Activated CD8-positive, alpha-beta memory T cell treated with anti-CD3 and anti-CD28 coated beads, Interleukin-2, amount 50 U/mL, for 1 hour (primary cell): ENCODE measurements around the gene THAP6.
"Not testable (repeated sequence)": the region's sequence is repeated elsewhere in the genome, so short reads cannot be mapped to it uniquely, and the experiment has no call there.

Experiments used
- DNase-seq: peaks from one replicate; pipeline ENCODE4 v3.0.0-alpha.2; 2020; ENCODE audit errors: extremely low read depth

Gene THAP6, protein sequence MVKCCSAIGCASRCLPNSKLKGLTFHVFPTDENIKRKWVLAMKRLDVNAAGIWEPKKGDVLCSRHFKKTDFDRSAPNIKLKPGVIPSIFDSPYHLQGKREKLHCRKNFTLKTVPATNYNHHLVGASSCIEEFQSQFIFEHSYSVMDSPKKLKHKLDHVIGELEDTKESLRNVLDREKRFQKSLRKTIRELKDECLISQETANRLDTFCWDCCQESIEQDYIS

DNA sequence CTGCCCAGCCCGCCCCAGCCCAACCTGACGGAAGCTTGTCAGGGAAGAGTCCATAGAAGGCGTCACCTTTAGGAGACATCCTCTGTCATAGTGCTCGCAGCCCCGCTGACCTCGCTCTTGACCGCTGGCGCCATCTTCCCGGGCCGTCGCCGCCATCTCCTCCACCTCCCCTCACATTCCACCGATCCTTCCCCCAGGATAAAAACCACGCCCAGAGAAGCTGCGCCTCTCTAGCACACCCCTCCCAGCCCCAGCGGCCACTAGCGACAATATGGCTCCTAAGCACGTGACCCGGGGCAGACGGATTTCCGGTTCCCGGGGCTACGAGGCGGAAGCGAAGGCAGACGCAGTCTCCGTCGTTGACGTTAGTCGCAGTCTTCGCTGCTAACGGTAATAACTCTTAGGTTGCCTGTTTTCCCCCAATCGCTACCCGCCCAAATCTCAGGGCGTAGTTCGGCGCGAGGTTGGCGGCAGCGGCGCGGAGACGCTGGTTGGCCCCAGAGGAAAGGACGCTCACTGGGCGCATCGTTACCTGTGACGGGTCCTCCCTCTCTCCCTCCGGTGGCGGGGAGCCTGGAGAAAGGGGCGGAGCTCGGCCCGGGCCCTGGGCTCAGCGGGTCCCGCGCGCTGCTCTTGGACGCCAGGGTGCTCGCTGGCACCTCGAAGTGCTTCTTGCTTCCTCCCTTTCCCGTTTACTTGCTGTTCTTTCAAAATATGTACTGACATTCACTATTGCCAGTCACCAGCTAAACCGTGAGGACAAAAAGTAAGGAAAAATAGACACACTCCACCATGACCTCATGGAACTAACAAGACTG, at the start of gene THAP6, which contains the start of gene RCHY1:
TSS of gene THAP6 (plus strand) at position 343 of the 818 bp plus-strand sequence. CDS start 980 bp downstream, outside the sequence.
TSS of gene RCHY1 (minus strand) at position 273 of the 818 bp plus-strand sequence. CDS start at position 156, 117 bp downstream.
- DNase-seq = peak; percentile 84

DNA sequence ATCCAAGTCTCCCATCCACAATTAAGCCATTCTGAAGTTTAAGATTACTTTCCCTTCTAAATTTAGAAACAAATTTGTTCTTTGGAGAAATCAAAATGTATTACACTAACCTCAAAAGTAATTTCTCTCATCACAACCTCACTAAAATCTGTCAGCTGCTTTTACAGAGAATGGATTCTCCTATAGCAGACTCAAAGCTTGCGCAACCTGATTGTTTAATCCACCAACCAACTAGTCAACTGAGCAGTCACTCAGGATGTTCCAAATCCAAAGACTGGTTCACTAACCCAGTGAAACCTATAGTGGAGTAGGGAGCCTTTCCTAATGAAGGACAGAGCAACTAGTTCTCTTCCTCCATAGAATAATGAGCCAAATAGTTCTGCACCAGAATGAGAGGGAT, 44.4 kb upstream of the THAP6 start:
- DNase-seq = no peak

GRCh38 chr4:75470738-75471137, 43.5 kb upstream of the THAP6 start:
- DNase-seq = no peak

GRCh38 chr4:75477201-75477600, 37.1 kb upstream of the THAP6 start:
- DNase-seq = no peak

DNA sequence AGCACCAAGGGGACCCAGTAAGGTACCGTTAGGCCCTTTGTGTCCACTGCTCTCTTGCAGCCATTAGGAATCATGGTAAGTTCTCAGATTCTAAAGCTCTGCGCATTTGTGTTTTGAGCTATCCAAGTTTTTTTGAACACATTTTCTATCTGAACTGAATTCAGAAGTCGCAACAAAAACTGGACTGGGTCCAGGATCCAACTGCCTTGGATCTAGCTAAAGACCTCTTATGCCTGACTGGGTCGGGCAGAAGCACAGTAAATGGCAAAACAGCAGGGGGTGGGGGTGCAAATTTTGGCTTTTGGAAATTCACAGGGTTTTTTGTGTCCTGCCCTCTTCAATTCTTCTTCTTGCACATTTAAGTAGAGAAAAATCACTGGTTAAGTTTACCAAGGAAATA, 30.1 kb upstream of the THAP6 start:
- DNase-seq = no peak

GRCh38 chr4:75490155-75490554, 24.1 kb upstream of the THAP6 start:
- no peak for DNase-seq

DNA sequence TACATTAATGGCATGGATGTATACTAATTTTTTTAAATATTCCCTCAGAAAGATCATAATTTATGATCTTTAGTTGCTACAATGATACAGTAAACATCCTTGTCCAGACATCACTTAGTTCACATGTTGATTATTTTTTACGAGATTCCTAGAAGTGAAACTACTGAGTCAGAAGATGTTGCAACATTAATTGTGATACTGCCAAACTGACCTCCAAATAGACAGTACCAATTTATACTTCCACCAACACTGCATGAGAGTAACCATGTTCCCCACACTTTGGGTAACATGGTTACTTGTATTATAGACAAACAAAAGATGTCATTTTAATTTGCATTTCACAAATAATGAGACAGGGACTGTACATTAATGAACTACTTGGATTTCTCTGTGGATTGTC, 19.7 kb upstream of the THAP6 start:
- DNase-seq = no peak

GRCh38 chr4:75495476-75495875, 18.8 kb upstream of the THAP6 start:
- DNase-seq = no peak

GRCh38 chr4:75496406-75496805, 17.9 kb upstream of the THAP6 start:
- no peak for DNase-seq

DNA sequence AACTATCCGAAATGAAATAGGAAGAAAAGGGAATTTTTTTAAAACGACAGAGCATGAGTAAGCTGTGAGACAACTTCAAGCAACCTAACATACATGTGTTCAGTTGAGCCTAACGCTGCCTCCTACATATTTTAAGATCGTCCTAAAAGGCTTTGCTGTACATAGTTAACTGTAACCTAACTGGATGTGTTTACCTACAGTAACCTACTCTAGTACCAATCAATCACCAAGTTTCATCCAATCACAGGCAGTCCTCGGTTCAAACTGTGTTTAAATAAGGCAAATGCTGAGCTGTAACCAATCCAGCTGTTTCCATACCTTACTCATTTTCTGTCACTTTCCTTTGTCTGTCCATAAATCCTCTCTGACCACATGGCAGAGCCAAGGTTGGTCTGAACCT, 17.1 kb upstream of the THAP6 start:
- DNase-seq = no peak

DNA sequence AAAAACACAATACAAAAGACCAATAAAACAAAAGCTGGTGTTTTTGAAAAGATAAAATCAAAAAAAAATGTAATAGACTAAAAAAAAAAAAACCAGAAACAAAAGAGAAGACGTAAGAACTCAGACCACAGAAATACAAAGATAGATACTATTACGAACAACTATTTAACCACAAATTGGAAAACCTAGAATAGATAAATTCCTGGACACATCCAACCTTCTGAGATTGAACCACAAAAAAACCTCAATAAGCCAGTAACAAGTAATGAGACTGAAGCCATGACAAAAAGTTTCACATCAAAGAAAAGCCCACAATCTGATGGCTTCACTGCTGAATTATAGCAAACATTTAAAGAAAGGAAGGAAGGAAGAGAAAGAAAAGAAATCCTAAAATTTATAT, 16.2 kb upstream of the THAP6 start:
- DNase-seq = no peak

DNA sequence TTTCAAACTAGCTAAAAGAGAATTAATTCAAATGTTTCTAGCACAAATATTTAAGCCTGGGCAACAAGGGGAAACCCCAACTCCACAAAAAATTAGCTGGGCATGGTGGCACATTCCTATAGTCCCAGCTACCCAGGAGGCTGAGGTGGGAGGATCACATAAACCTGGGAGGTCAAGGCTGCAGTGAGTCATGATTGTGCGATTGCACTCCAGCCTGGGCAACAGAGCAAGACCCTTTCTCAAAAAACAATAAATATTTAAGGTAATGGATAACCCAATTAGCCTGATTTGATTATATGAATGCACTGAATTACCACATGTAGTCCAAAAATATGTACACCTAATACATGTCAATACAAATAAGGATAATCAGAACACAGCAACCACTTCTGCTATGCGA, 14.4 kb upstream of the THAP6 start:
- no peak for DNase-seq

GRCh38 chr4:75502671-75503070, 11.6 kb upstream of the THAP6 start:
- no peak for DNase-seq

- DNase-seq = no peak
Observed at GRCh38 chr4:75505630-75506029, 8.6 kb upstream of the THAP6 start.

GRCh38 chr4:75509592-75509991, 4.7 kb upstream of the THAP6 start:
- DNase-seq = not testable (repeated sequence)

GRCh38 chr4:75511841-75512240, 2.4 kb upstream of the THAP6 start:
- DNase-seq = no peak

- no peak for DNase-seq
Observed at GRCh38 chr4:75512386-75513211, 1.7 kb upstream of the THAP6 start.

DNA sequence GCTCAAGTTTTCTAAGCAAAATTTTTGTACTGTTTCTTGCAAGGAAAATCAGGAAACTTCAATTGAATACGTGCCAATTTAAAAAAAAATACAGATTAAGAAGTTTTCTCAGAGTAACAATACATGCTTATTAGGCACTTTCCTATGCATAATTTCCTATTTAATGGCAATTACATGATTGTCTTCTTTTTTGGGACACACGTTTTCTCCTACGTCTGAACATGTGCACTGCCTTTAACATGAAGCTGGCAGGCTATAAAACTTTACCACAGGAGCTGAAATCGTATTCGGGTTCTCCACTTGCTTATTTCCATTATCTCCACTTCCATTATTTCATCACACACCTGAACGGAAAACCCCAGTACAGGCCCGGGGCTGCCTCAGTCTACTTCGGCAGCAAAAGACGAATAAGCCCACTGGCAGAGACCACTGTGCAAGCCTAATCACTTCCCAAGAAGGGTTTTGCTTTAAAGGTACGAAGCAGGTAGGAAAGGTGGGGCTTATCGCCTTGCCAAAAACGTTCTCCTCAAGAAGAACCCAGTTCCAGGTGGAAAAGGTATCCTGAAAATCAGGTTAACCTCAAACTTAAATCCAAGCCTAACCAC, 645 bp upstream of the THAP6 start:
- no peak for DNase-seq

DNA sequence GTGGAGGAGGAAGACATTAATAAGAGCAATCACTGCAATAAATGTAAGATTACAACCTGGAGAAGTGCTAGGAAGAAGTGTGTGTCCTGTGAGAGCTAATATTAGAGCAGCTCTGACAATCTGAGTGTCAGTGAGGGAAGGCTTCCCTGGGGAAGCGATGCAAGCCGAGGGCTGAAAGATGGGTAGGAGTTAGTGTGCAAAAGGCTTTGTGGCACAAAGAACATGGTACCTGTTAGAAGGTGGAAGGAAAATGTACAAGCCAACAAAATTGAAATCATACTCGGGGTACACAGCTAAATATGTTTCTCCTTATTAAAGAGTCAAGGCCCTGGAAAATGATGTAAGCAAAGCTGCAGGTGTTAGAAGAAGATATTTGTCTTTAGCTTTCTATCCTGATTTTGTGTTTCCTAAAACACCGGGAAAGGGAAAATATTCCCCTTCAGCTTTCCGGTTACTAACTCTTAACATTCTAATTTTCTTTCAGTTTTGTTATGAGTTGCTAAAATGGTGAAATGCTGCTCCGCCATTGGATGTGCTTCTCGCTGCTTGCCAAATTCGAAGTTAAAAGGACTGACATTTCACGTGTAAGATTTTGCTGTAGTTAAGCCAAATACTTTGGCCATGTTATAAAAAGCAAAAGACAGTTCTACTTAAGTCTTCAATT, 808 bp downstream of the THAP6 start:
- DNase-seq = no peak

DNA sequence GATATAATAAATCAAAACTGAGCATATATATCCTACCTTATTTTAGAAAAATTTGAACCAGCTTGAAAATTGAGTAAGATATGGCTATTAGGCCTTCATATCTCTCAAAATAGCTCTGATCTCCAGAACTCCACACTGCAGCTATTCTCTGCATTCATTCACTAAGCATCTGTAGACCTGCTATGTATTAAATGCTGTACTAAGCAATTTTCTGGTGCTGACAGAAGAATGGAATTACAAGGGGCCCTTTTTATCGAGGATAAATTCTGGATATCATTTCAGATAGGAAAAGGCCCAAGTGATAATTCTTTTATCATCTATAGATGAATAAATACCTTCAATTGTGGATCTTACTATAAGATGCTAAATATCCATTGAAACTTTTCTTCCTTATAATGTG, 1.9 kb downstream of the THAP6 start:
- DNase-seq = no peak

- not testable (repeated sequence) for DNase-seq
Observed at GRCh38 chr4:75519452-75519851, 5.2 kb downstream of the THAP6 start.
